DND-41 (cell line): ENCODE measurements around the gene TFF2.

Experiments
- ATAC-seq: fragments of 200-7000 bp; cut with Tn5 transposase; 3 replicates; pipeline ENCODE4 v1.9.1; 2021; ENCODE audit warnings: low read depth; ENCODE audit not compliant: insufficient read depth
- DNase-seq: peaks from one replicate; pipeline ENCODE4 v3.0.0-alpha.2; 2020
- H2AFZ ChIP-seq: 2 replicates; pipeline ENCODE4 v1.6.0; 2012; ENCODE audit warnings: low read depth, low read length
- H3K27ac ChIP-seq: 2 replicates; pipeline ENCODE4 v1.5.1; 2012; ENCODE audit warnings: low read length, inconsistent platforms
- H3K27me3 ChIP-seq: fragments of 200-600 bp; sonication (generic); 2 replicates; pipeline ENCODE4 v1.6.0; 2012; ENCODE audit warnings: low read length, mild to moderate bottlenecking, inconsistent platforms; ENCODE audit not compliant: insufficient read depth, poor library complexity
- H3K36me3 ChIP-seq: 2 replicates; pipeline ENCODE4 v1.5.1; 2012; ENCODE audit warnings: low read length, inconsistent platforms; ENCODE audit not compliant: insufficient read depth
- H3K4me1 ChIP-seq: 2 replicates; pipeline ENCODE4 v1.5.1; 2012; ENCODE audit warnings: mild to moderate bottlenecking, low read length; ENCODE audit not compliant: insufficient read depth
- H3K4me2 ChIP-seq: 2 replicates; pipeline ENCODE4 v1.6.0; 2012; ENCODE audit warnings: mild to moderate bottlenecking, moderate library complexity, low read length, inconsistent platforms; ENCODE audit not compliant: insufficient read depth
- H3K4me3 ChIP-seq, 2 experiments: fragments of 200-600 bp in 1 of 2; shearing (Covaris generic) in 1 of 2; 2 replicates each; pipeline ENCODE4 v1.5.1; 2012 to 2016; ENCODE audit warnings: inconsistent platforms in 2 of 2, low read length in 2 of 2, mild to moderate bottlenecking in 2 of 2, low read depth in 1 of 2, moderate library complexity in 1 of 2
- H3K79me2 ChIP-seq: 2 replicates; pipeline ENCODE4 v1.6.0; 2012; ENCODE audit warnings: low read length, inconsistent platforms; ENCODE audit not compliant: insufficient read depth
- H3K9ac ChIP-seq: 2 replicates; pipeline ENCODE4 v1.6.0; 2012; ENCODE audit warnings: low read depth, mild to moderate bottlenecking, inconsistent platforms, low read length, moderate library complexity
- H3K9me3 ChIP-seq: 2 replicates; pipeline ENCODE4 v1.5.1; 2012; ENCODE audit warnings: low read length, moderate library complexity, mild to moderate bottlenecking, inconsistent platforms; ENCODE audit not compliant: insufficient read depth, severe bottlenecking
- H4K20me1 ChIP-seq: 2 replicates; pipeline ENCODE4 v1.6.0; 2012; ENCODE audit warnings: low read length; ENCODE audit not compliant: insufficient read depth
- CTCF ChIP-seq: IDR thresholded peaks from 2 replicates; pipeline ENCODE4 v1.5.1; 2012; ENCODE audit warnings: borderline replicate concordance, low read length, moderate library complexity, mild to moderate bottlenecking; ENCODE audit not compliant: poor library complexity, severe bottlenecking; ENCODE audit errors: extremely low read depth
- EZH2 ChIP-seq: IDR thresholded peaks from 3 replicates; pipeline ENCODE4 v1.6.1; 2012; ENCODE audit warnings: borderline replicate concordance, low read depth, mild to moderate bottlenecking, moderate library complexity, low read length, inconsistent platforms; ENCODE audit not compliant: severe bottlenecking

Gene TFF2

GRCh38 chr21:42350318-42350910 lies 380 bp downstream of the TFF2 start:
- H2AFZ ChIP-seq, result no peak overlapping the region
- no peak for DNase-seq
- no peak overlapping the region for H3K4me3 ChIP-seq
- H3K36me3 ChIP-seq, result no peaks in the 10 kb centered on the region
- no peaks in the 10 kb centered on the region for H4K20me1 ChIP-seq
- H3K9ac ChIP-seq, result no peak overlapping the region
- no peaks in the 10 kb centered on the region for H3K4me1 ChIP-seq
- no peaks in the 10 kb centered on the region for H3K9me3 ChIP-seq
- H3K79me2 ChIP-seq, result no peaks in the 10 kb centered on the region
- no peak for ATAC-seq
- no peaks in the 10 kb centered on the region for H3K27me3 ChIP-seq
- no peak overlapping the region for H3K27ac ChIP-seq
- TF ChIP-seq CTCF (no peak), EZH2 (no peak)
- no peak overlapping the region for H3K4me2 ChIP-seq

GRCh38 chr21:42349420-42350317 lies 1.1 kb downstream of the TFF2 start:
- no peak overlapping the region for H2AFZ ChIP-seq
- no peak overlapping the region for H3K4me2 ChIP-seq
- no peak overlapping the region for H3K27ac ChIP-seq
- H3K36me3 ChIP-seq, result no peaks in the 10 kb centered on the region
- TF ChIP-seq CTCF, result no peak
- no peak for TF ChIP-seq EZH2
- H4K20me1 ChIP-seq, result no peaks in the 10 kb centered on the region
- no peaks in the 10 kb centered on the region for H3K9me3 ChIP-seq
- no peak overlapping the region for H3K9ac ChIP-seq
- ATAC-seq (no peak), DNase-seq (no peak)
- H3K79me2 ChIP-seq, result no peaks in the 10 kb centered on the region
- H3K4me1 ChIP-seq, result no peaks in the 10 kb centered on the region
- no peaks in the 10 kb centered on the region for H3K27me3 ChIP-seq
- H3K4me3 ChIP-seq, result no peak overlapping the region

GRCh38 chr21:42348762-42349161 lies 2.0 kb downstream of the TFF2 start:
- no peak overlapping the region for H3K4me3 ChIP-seq
- no peaks in the 10 kb centered on the region for H3K4me1 ChIP-seq
- no peak for TF ChIP-seq EZH2
- TF ChIP-seq CTCF, result no peak
- H3K36me3 ChIP-seq, result no peaks in the 10 kb centered on the region
- DNase-seq (no peak), ATAC-seq (no peak)
- H3K27ac ChIP-seq, result no peak overlapping the region
- H3K79me2 ChIP-seq, result no peaks in the 10 kb centered on the region
- H4K20me1 ChIP-seq, result no peaks in the 10 kb centered on the region
- H3K4me2 ChIP-seq, result no peak overlapping the region
- H3K9ac ChIP-seq, result no peak overlapping the region
- H3K27me3 ChIP-seq, result no peaks in the 10 kb centered on the region
- no peaks in the 10 kb centered on the region for H3K9me3 ChIP-seq
- no peak overlapping the region for H2AFZ ChIP-seq
